HG03097 (cell line): ENCODE results near the gene MCAM.

Source experiments
- ATAC-seq: cut with Tn5 transposase; IDR thresholded peaks from one replicate; pipeline ENCODE4 v1.9.1; 2021; ENCODE audit not compliant: unreplicated experiment, low FRiP score

The MCAM gene

GRCh38 chr11:119316729-119317591 is at the start of gene MCAM:
TSS of gene MCAM (minus strand) at chr11:119317130. CDS start at chr11:119317101, 29 bp downstream.
- ATAC-seq = no peak

- ATAC-seq = no peak
Observed at GRCh38 chr11:119365071-119365591, 48.2 kb upstream of the MCAM start.

- no peak for ATAC-seq
Observed at GRCh38 chr11:119363851-119364590, 47.1 kb upstream of the MCAM start.

- no peak for ATAC-seq
Observed at GRCh38 chr11:119363081-119363850, 46.3 kb upstream of the MCAM start.

GRCh38 chr11:119362741-119363080 is 45.8 kb upstream of the MCAM start:
- no peak for ATAC-seq

GRCh38 chr11:119361941-119362725 is 45.2 kb upstream of the MCAM start:
- no peak for ATAC-seq

- no peak for ATAC-seq
Observed at GRCh38 chr11:119361056-119361787, 44.3 kb upstream of the MCAM start.

GRCh38 chr11:119359365-119360214 is 42.7 kb upstream of the MCAM start:
- ATAC-seq = no peak

GRCh38 chr11:119357074-119357473 is 40.1 kb upstream of the MCAM start:
- ATAC-seq = no peak

GRCh38 chr11:119356349-119357031 is 39.6 kb upstream of the MCAM start:
- peak; percentile 78 for ATAC-seq

- no peak for ATAC-seq
Observed at GRCh38 chr11:119355091-119355843, 38.3 kb upstream of the MCAM start.

- ATAC-seq = no peak
Observed at GRCh38 chr11:119352857-119353260, 35.9 kb upstream of the MCAM start.

GRCh38 chr11:119351232-119351631 is 34.3 kb upstream of the MCAM start:
- ATAC-seq = no peak

GRCh38 chr11:119350302-119350701 is 33.4 kb upstream of the MCAM start:
- ATAC-seq = no peak

- ATAC-seq = no peak
Observed at GRCh38 chr11:119347940-119348605, 31.1 kb upstream of the MCAM start.

- no peak for ATAC-seq
Observed at GRCh38 chr11:119347242-119347641, 30.3 kb upstream of the MCAM start.

GRCh38 chr11:119346605-119347004 is 29.7 kb upstream of the MCAM start, which contains the start of gene MFRP:
TSS of gene MFRP (minus strand) at chr11:119346705. CDS start at chr11:119346513, 192 bp downstream.
- ATAC-seq = no peak
